Stimulated activated CD4-positive, alpha-beta T cell treated with anti-CD3 and anti-CD28 coated beads, Interleukin-4, amount 100 ng/mL, for 48 hours (primary cell): Measurements from ENCODE around the gene ENPP6.

Experiments
- DNase-seq, 2 donors: peaks; one replicate each; pipeline ENCODE4 v3.0.0-alpha.2; 2020; ENCODE audit warnings: low read depth in 2 of 2

Gene ENPP6

DNA sequence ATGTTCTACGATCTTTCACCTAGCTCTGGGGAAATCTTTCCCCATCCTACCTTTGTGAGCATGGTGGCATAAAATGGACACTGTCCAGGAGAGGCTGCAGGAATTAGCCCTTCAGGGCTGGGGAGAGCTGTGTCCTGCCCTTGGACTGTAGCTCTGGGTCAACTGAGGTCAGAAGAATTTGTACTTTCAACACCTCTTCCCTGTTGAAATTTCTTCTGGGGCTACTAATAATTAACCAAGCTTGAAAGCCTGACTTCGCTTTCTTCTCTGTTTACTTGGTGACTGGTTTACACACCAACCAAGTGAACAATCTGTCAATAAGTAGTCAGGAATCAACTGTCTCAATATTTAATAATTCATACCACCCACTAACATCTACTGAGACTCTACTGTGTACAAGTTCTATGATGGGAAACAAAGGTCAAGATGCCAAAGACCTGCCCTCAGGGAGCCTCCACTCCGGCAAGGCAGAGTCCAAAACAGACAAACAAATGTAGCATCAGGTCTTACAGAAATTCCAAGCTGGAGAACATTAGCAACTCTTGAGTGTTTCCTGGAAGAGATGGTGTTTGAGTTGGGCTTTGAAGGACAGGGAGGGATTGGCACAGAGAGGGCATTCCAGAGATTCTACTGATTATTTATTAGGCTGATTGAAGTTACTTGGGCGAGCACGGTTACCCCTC is 113.1 kb downstream of the ENPP6 start:
- no peak for DNase-seq

- DNase-seq, result no peak
Observed at GRCh38 chr4:184103527-184104264, 114.0 kb downstream of the ENPP6 start.

DNA sequence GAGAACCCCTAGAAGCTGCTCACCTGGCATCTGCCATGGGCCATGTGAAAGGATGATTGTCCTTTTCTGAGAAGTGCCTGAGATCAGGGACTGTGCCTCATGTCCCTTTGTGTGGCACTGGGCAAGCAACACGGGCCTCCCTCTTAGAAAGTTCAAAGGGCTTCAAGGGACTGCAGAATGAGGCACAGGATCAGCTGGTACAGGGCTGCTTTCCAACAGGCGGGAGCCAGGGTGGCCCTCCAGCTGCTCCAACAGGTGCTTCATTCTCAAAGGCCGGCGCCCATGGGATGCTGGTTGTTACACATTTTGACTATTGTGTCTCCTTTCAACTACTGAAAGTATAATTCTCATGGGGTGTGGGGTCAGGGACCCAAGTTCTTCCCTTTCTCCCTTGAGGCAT is 114.7 kb downstream of the ENPP6 start:
- DNase-seq, result no peak

- no peak for DNase-seq
Observed at GRCh38 chr4:184102488-184102887, 115.2 kb downstream of the ENPP6 start.

DNA sequence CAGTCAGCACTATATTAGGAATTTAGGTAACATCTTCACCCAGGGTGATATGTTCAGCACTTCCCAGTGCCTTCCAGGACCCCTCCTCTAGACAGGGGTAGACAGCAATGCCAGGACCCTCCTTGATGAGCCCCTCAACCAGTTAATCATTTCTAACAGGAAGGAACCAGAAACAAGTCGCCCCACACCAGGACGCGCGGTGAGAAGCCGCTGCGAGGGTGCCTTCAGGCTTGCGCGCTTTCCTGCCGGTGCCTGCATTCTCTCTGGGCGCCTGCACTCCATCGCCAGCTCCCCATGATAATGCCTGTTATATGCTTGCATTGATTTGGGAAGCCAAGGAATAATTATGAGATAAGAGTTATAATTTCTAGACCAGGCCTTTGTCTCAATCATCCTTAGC is 116.0 kb downstream of the ENPP6 start:
- no peak for DNase-seq

GRCh38 chr4:184100297-184100885 is 117.3 kb downstream of the ENPP6 start:
- peak in 1 of 2 donors; percentile 59 for DNase-seq

DNA sequence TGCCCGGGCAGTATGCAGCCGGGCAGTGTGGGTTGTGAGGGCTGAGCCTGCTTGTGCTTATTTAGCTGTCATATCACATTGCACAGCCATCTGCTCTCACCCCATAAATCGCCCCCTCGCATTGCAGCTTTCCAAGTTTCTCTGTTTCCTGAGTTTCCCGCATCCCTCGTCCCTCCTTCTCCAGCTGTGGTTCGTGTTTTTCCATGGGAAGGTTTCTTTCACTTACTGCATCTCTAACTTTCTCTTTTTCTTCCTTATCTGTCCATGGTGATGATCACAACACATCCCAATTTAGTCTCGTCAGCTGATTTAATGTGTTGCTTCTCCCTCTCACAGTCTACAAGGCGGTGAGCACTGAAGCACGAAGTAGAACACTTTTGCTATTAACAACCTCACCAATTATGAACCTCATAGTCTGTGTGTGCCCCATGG is 118.1 kb downstream of the ENPP6 start:
- DNase-seq, result no peak

DNA sequence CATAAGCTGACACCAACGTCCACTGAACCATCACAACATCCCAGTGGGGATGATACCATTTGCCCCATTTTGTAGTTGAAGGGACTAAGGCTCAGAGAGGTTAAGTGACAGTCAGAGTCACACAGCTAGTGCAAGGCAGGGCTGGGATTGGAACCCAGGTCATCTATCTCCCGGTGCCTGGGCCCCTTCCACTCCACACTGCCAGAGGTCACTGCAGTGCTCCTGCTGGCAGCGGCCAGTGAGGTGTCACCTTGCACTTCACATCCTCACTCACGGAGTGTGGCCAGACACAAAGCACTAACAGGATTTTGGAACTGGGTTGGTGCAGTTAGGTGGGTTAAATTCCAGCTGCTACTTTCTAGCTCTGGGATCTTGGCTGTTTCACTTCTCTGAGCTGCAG is 118.7 kb downstream of the ENPP6 start:
- no peak for DNase-seq

DNA sequence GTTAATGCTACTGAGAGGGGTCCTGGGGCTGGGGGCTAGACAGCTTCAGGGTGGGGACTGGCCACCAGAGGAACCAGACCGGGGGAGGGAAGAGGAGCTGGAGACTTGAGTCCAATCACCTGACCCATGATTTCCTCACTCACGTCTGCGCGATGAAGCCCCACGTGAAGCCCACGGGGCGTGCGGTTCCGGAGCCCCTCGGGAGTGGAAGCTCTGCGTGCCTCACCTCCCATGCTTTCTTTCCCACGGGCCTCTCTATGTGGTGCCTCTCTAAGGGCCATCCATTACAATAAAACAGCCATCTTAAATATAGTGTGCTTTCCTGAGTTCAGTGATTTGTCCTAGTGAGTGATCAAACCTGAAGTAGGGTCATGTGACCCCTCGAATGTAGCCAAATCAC is 119.9 kb downstream of the ENPP6 start:
- DNase-seq, result no peak

DNA sequence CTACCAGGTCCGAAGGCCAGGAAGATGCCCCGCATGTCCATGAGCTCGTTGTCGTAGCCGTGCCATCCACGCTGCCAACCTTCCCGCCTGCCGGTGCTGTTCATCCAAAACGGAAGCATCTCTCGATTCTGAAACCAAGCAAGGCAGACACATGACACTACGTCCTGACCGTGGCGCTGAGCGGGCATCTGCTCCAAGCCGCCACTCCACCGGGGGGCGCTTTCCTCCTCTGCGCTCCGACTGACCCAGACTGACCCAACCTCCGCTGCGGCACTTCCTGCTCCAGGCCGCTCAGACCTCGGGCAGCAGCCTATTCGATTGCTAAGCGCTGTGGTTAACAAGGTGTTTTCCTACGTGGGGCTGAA is 120.5 kb downstream of the ENPP6 start:
- DNase-seq, result peak; percentile 4 to 15

- no peak for DNase-seq
Observed at GRCh38 chr4:184096561-184097240, 121.0 kb downstream of the ENPP6 start.

GRCh38 chr4:184094532-184095159 is 123.0 kb downstream of the ENPP6 start:
- DNase-seq, result no peak

GRCh38 chr4:184091986-184092385 is 125.7 kb downstream of the ENPP6 start:
- no peak for DNase-seq

DNA sequence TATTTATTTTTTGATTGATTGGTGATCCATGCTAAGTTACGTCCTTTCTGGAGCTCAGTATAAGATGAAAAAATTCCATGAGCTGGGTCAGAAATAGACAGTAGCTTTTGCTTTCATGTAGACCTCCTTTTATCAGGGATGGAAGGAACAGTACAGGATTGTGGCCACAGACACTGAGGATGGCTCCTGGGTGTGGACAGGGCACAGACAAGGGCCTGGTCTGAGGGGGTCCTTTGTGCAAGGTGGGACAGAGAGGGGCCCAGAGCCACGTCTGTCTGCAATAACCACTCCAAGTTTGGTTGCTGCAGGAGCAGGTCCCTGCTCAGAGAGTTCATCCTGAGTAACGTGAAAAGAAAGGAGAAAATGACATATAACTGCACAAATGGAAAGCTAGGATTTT is 127.1 kb downstream of the ENPP6 start:
- DNase-seq, result no peak

DNA sequence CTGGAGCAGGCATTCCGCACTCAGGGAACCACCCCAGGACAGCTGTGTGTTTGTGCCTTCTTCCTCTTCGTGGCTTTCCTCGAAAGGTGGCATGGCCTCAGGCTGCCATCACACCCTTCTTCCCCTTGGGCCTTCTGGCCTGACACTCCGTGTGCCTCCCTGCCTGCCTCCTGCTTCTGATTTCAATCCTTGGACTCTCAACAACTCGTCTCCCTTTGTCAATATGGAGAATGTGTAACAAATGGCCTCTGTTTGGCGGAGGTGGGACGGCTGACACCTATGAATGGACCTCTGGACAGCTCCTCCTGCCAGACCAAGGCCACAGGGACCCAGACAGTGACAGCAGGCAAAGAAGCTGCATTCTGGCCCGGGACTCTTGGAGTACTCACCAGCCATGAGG is 137.0 kb downstream of the ENPP6 start:
- no peak for DNase-seq

DNA sequence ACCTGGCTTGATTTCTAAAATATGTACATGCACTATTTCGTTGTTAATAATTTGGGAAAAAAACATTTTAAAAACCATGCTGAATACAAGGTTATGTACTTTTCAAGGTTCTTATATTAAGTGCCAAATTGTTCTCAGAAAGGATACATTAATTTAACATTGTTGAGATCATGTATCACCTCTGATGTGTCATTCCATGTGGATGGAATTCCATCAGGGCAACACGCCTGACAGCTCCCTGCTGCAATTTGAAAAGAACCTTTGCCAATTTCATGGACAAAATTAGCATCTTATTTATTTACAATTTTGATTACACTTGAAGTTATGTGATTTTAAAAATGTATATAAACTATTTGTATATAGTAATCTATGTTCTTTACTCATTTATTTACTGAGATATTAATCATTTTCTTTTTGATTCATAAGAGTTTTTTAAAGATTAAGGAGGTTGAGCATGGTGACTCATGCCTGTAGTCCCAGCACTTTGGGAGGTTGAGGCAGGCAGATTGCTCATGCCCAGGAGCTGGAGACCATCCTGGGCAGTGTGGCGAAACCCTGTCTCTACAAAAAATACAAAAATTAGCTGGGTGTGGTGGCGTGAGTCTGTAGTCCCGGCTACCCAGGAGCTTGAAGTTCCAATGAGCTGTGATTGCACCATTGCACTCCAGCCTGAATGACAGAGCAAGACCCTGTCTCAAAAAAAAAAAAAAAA is 142.8 kb downstream of the ENPP6 start:
- no peak for DNase-seq

DNA sequence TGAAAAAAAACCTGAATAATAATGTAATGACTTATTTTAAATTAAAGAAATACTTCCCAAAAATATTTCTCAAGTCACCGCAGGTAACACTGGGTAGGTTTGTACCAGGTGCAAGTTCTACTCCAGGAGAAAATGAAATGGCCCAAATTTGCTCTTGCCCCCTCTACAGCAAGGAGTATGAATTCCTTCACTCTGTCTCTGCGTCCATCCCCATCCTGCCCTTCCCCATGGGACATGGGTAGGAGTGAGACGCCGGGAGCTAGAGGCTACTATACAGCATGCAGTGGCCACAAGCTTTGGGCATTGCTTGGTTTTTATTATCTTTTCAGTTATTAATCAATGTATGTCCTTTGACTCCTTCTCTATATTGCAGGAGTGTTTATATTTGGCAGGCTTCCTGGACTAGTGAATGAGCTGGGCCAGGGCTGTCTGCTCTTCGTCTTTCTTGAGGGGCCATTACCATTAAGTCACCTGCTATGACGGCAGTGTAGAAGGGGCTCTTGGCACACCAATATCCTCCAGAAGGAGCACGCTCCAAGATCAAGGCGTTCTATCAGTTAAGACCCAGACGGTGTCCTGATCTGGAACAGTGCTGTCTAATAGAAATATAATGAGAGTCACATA is 149.6 kb downstream of the ENPP6 start:
- DNase-seq, result no peak

GRCh38 chr4:184066584-184067300 is 150.9 kb downstream of the ENPP6 start:
- DNase-seq, result no peak

GRCh38 chr4:184064877-184065276 is 152.8 kb downstream of the ENPP6 start:
- no peak for DNase-seq

- DNase-seq, result no peak
Observed at GRCh38 chr4:184062769-184063168, 154.9 kb downstream of the ENPP6 start.
